NCI-H82 treated with DMSO at 0.1 percent for 48 hours (cell line): ENCODE measurements around the gene HOXA5.

Source experiments
- DNase-seq: peaks from one replicate; lab custom pipeline; 2025; ENCODE audit not compliant: unreplicated experiment; lab: John Stamatoyannopoulos, UW

The HOXA5 gene

GRCh38 chr7:27171637-27172314 is 28.3 kb upstream of the HOXA5 start:
- no peak for DNase-seq

DNA sequence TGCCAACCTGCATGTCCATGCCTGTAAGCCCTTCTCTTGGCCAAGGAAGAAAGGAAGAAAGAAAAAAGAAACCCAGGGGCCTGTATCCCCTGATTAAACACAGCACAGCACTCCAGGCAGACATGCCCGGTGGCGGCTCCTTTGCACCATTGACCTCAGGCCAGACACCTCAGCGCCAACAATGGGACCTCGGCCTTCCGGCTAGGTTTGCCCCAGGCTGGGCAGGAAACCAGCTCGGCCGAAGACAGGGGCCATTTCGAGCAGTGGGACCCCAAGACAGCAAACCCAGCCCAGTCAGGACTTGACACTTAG is 27.8 kb upstream of the HOXA5 start:
- no peak for DNase-seq

- DNase-seq = no peak
Measured at GRCh38 chr7:27170426-27171324, 27.2 kb upstream of the HOXA5 start.

- no peak for DNase-seq
Measured at GRCh38 chr7:27169658-27170425, 26.4 kb upstream of the HOXA5 start.

GRCh38 chr7:27168265-27168947 is 24.9 kb upstream of the HOXA5 start:
- DNase-seq = no peak

DNA sequence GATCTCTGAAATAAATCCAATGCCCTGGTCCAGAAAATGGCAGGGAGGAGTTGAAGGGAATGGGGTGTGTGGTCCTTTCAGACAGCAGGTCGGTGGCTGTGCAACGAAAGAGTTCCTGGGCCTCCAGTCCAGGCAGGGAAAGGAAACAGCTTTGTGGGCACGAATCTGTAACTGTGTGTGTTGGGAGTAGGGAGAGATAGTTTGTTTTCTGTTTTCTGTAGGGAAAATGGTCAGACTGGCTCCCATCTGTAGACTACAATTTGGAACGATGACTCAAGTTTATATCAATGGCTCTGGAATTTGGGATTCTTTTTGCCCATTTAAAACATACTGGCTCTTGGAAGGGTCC is 24.4 kb upstream of the HOXA5 start:
- DNase-seq = no peak

GRCh38 chr7:27166531-27167505 is 23.3 kb upstream of the HOXA5 start:
- no peak for DNase-seq

DNA sequence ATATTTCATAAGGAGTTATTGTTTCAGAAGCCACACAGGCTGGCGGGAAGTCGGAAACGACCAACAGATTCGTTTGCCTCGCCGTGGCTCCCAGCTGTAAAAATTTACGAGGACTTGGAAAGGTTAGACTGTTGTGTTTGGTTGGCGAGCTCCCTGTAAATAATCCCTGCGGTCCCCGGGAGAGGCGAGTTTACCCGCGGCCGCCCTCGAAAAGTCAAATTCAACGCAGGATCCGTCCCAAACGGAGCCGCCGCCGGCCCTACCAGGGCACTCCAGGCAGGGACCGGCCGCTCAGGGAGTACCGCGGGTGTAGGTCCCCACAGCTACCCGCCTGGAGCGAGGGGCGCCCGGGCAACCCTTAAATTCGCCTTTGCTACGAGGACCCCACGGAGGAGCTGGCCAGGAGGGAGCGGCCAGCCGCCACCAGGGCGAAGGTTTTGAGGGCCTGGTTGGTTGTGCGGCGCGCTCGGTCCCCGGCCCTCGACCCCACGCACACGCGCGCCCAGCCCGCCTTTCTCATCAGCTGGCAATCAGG is 22.6 kb upstream of the HOXA5 start:
- no peak for DNase-seq

- DNase-seq = no peak
Measured at GRCh38 chr7:27165089-27165995, 21.9 kb upstream of the HOXA5 start, which contains the start of gene HOXA9. HOXA9 (minus strand) TSS chr7:27165537; CDS start chr7:27165457, 80 bp downstream.

DNA sequence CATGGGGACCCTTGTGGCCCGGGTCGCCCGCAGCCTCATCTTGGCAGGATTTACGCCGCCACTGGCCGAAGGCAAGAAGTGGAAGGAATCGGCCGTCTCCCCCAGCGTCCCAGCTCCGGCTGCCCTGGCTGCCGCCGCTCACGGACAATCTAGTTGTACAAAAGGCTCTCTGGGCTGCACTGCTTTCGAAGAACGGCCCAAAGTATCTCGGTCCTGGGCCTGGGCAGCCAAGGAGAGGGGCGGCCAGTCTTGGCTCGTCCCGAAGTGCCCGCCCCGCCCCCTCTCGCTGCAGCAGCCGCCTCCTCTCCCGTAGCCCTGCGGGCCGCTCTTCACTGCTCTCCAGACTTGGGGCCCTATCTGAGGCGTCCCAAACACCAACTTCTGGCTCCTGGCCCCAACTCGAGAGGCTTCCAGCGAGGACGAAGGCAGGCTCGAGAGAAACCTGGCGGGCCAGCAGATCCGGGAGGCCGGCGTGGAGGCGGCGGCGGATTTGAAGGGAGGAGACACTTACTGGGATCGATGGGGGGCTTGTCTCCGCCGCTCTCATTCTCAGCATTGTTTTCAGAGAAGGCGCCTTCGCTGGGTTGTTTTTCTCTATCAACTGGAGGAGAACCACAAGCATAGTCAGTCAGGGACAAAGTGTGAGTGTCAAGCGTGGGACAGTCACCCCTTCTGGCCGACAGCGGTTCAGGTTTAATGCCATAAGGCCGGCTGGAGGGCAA is 21.0 kb upstream of the HOXA5 start:
- no peak for DNase-seq

- no peak for DNase-seq
Measured at GRCh38 chr7:27164045-27164366, 20.5 kb upstream of the HOXA5 start.

GRCh38 chr7:27163288-27164044 is 20.0 kb upstream of the HOXA5 start:
- no peak for DNase-seq

DNA sequence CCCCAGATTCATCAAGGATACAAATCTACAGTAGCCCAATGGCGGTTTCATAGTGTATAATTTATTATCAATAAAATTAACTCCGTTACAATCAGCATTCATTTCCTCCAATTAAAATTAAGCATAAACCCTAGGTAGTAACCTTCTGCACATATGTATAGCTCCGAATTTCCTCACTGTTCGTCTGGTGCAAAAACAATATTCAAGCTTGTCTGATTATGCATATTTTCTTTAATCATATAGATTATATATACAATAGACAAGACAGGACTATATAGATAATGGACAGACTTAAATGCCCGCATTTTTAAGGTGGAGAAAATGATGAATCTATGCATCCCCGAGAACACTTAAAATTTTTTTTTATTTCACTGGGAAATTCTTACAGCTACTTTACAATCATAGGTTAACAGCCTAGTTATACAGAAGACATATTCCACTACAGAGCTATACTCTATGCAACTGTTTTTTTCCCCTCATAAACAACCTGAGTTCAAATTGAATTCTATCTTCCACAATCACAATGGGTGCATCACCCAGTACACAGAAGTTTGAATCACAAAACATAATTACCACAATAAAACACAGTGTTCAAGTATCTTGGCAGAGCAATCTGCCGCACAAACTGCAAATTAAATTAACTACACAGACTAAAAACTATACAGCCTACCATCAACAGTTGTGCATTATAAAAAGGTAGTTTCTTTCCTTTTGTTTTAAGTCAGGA is 19.2 kb upstream of the HOXA5 start:
- DNase-seq = no peak

- no peak for DNase-seq
Measured at GRCh38 chr7:27161721-27162560, 18.5 kb upstream of the HOXA5 start.

GRCh38 chr7:27161214-27161720 is 17.8 kb upstream of the HOXA5 start:
- DNase-seq = no peak
